Loucy (cell line): ENCODE data around the gene PAX7.

Source experiments
- CTCF ChIP-seq: fragments of 200-600 bp; sonication (generic); conservative IDR thresholded peaks from 2 replicates; pipeline ENCODE4 v1.5.1; 2014; ENCODE audit warnings: mild to moderate bottlenecking, antibody characterized with exemption, low read length
- EZH2phosphoT487 ChIP-seq: fragments of 200-600 bp; IDR thresholded peaks from 2 replicates; pipeline ENCODE4 v1.6.1; 2018; ENCODE audit warnings: antibody characterized with exemption, mild to moderate bottlenecking, moderate library complexity, borderline replicate concordance

- TF ChIP-seq CTCF: no peak
- no peak for TF ChIP-seq EZH2phosphoT487
Measured at GRCh38 chr1:18793164-18793563, 162.5 kb downstream of the PAX7 start.
